ENCODE measurements around the gene DOK7. TPM values are rescaled to one million over a fixed set of nuclear protein-coding genes. Genes with fewer than 3 reads are reported as not detected.

The DOK7 gene
- total RNA-seq, 4 donors from 2014 or later, result 8.1 to 42.0 (median 13.2) TPM

- Histone ChIP-seq H3K27ac (no peak overlapping the region), H3K9me3 (no peaks in the 10 kb centered on the region), H3K4me3 (no peak overlapping the region), H3K36me3 (peaks cover 0 to 15% of the 10 kb centered on the region in 2 donors), H3K4me1 (peaks cover 0 to 4% of the 10 kb centered on the region in 2 donors), H3K27me3 (no peaks in the 10 kb centered on the region)
- intact Hi-C loops (cut with DNase I; ENCODE audit: low total_unique reads), result no loop called here
- TF ChIP-seq POLR2A (IDR thresholded peaks at IDR 0.05) (no peak), CTCF (IDR thresholded peaks at IDR 0.05 in 4 of 5, conservative IDR thresholded peaks at IDR 0.05 in 1 of 5) (no peak)
- no peak for ATAC-seq
- no peak for DNase-seq
- in situ Hi-C loops (cut with MboI; ENCODE audit: low sequenced_read_pairs in 4 of 4), result loop anchor here in 1 of 4 donors (10.0 kb wide), 1 partner anchor 89 kb away; no protein-coding TSS in a partner anchor
These were observed 29.8 kb upstream of the DOK7 start for GRCh38 chr4:3433138-3433869.

GRCh38 chr4:3434881-3435685, 28.0 kb upstream of the DOK7 start:
- ATAC-seq (no peak), DNase-seq (no peak)

GRCh38 chr4:3435686-3435956, 27.5 kb upstream of the DOK7 start:
- H3K27me3 ChIP-seq, result no peaks in the 10 kb centered on the region
- TF ChIP-seq CTCF (IDR thresholded peaks at IDR 0.05 in 4 of 5, conservative IDR thresholded peaks at IDR 0.05 in 1 of 5), result no peak
- no peak for TF ChIP-seq POLR2A (IDR thresholded peaks at IDR 0.05)
- H3K36me3 ChIP-seq, result peaks cover 0 to 4% of the 10 kb centered on the region in 2 donors
- H3K4me3 ChIP-seq, result no peak overlapping the region
- in situ Hi-C loops (cut with MboI; ENCODE audit: low sequenced_read_pairs in 4 of 4), result loop anchor here in 1 of 4 donors (10.0 kb wide), 1 partner anchor 91 kb away; no protein-coding TSS in a partner anchor
- H3K27ac ChIP-seq, result no peak overlapping the region
- ATAC-seq (no peak), DNase-seq (no peak)
- no peaks in the 10 kb centered on the region for H3K9me3 ChIP-seq
- intact Hi-C loops (cut with DNase I; ENCODE audit: low total_unique reads), result no loop called here
- peaks cover 0 to 4% of the 10 kb centered on the region in 2 donors for H3K4me1 ChIP-seq

More at GRCh38 chr4:3434881-3435685, 28.0 kb upstream of the DOK7 start:
- intact Hi-C loops (cut with DNase I; ENCODE audit: low total_unique reads) (no loop called here), in situ Hi-C loops (cut with MboI; ENCODE audit: low sequenced_read_pairs in 4 of 4) (loop anchor here in 1 of 4 donors (10.0 kb wide), 1 partner anchor 90 kb away; no protein-coding TSS in a partner anchor)
- TF ChIP-seq POLR2A (IDR thresholded peaks at IDR 0.05), result no peak
- no peak for TF ChIP-seq CTCF (IDR thresholded peaks at IDR 0.05 in 4 of 5, conservative IDR thresholded peaks at IDR 0.05 in 1 of 5)
- no peaks in the 10 kb centered on the region for H3K9me3 ChIP-seq
- no peak overlapping the region for H3K27ac ChIP-seq
- H3K4me1 ChIP-seq, result peaks cover 0 to 4% of the 10 kb centered on the region in 2 donors
- H3K36me3 ChIP-seq, result peaks cover 0 to 7% of the 10 kb centered on the region in 2 donors
- H3K27me3 ChIP-seq, result no peaks in the 10 kb centered on the region
- no peak overlapping the region for H3K4me3 ChIP-seq

- H3K9me3 ChIP-seq, result no peaks in the 10 kb centered on the region
- TF ChIP-seq CTCF (IDR thresholded peaks at IDR 0.05 in 4 of 5, conservative IDR thresholded peaks at IDR 0.05 in 1 of 5), result no peak
- TF ChIP-seq POLR2A (IDR thresholded peaks at IDR 0.05), result no peak
- intact Hi-C loops (cut with DNase I; ENCODE audit: low total_unique reads) (no loop called here), in situ Hi-C loops (cut with MboI; ENCODE audit: low sequenced_read_pairs in 4 of 4) (loop anchor here in 1 of 4 donors (10.0 kb wide), 1 partner anchor 91 kb away; no protein-coding TSS in a partner anchor)
- H3K27ac ChIP-seq, result peak overlapping the region in 2 of 4 donors; percentile 20 to 27
- no peaks in the 10 kb centered on the region for H3K27me3 ChIP-seq
- H3K4me3 ChIP-seq, result no peak overlapping the region
- no peaks in the 10 kb centered on the region for H3K36me3 ChIP-seq
- H3K4me1 ChIP-seq, result peaks cover 0 to 4% of the 10 kb centered on the region in 2 donors
- DNase-seq (no peak), ATAC-seq (peak in 1 of 2 donors; percentile 15)
These were observed 26.9 kb upstream of the DOK7 start for GRCh38 chr4:3436048-3436797.
